ENCODE results near the gene GALNS. TPM values are rescaled to one million over a fixed set of nuclear protein-coding genes. Genes with fewer than 3 reads are reported as not detected.
A peak's percentile ranks its signal among the peaks of the same experiment; 100 is the strongest.

Gene GALNS
- total and polyA plus RNA-seq, 8 donors = 5.7 to 26.1 (median 9.1) TPM

GRCh38 chr16:88780142-88781062 is 76.3 kb downstream of the GALNS start:
- FAIRE-seq (no peak), DNase-seq (peak in 1 of 6 donors; percentile 8), ATAC-seq (no peak)
- TF ChIP-seq CTCF (IDR thresholded peaks at IDR 0.05) = no peak
- 74 to 76% methylated on average over 13 of the region's 13 CpGs for WGBS, 2 donors
- intact Hi-C loops (cut with DNase I) = loop anchor here in 1 of 3 donors (5.0 kb wide), 1 partner anchor 38 kb away; no protein-coding TSS in a partner anchor
- Histone ChIP-seq H3K27me3 (no peaks in the 10 kb centered on the region), H3K36me3 (no peaks in the 10 kb centered on the region), H3K4me3 (no peak overlapping the region), H3K9me3 (no peaks in the 10 kb centered on the region), H3K27ac (no peak overlapping the region), H3K4me1 (peaks cover 0 to 3% (median 0%) of the 10 kb centered on the region in 3 donors)

GRCh38 chr16:88779406-88780141 is 77.2 kb downstream of the GALNS start:
- no peaks in the 10 kb centered on the region for H3K36me3 ChIP-seq

GRCh38 chr16:88778541-88779065 is 78.1 kb downstream of the GALNS start:
- DNase-seq = peak in 2 of 6 donors; percentile 20 to 58

More at GRCh38 chr16:88779406-88780141, 77.2 kb downstream of the GALNS start:
- no peak for TF ChIP-seq CTCF (IDR thresholded peaks at IDR 0.05)
- peaks cover 0 to 3% (median 0%) of the 10 kb centered on the region in 3 donors for H3K4me1 ChIP-seq
- no peaks in the 10 kb centered on the region for H3K27me3 ChIP-seq
- WGBS, 2 donors = 63 to 74% methylated on average over 31 to 34 of the region's 34 CpGs
- H3K9me3 ChIP-seq = no peaks in the 10 kb centered on the region
- H3K27ac ChIP-seq = no peak overlapping the region
- intact Hi-C loops (cut with DNase I) = loop anchor here in 1 of 3 donors (5.0 kb wide), 1 partner anchor 37 kb away; no protein-coding TSS in a partner anchor
- ATAC-seq (no peak), DNase-seq (peak in 2 of 6 donors; percentile 39 to 44), FAIRE-seq (no peak)
- no peak overlapping the region for H3K4me3 ChIP-seq

GRCh38 chr16:88778271-88778525 is 78.5 kb downstream of the GALNS start:
- H3K4me3 ChIP-seq = no peak overlapping the region
- no peak overlapping the region for H3K27ac ChIP-seq
- no peak for TF ChIP-seq CTCF (IDR thresholded peaks at IDR 0.05)
- H3K9me3 ChIP-seq = no peaks in the 10 kb centered on the region
- no peak for ATAC-seq
- no peak for DNase-seq
- peaks cover 0 to 3% (median 0%) of the 10 kb centered on the region in 3 donors for H3K4me1 ChIP-seq
- no peaks in the 10 kb centered on the region for H3K36me3 ChIP-seq
- FAIRE-seq = no peak
- H3K27me3 ChIP-seq = no peaks in the 10 kb centered on the region
- 71 to 88% methylated on average over 7 of the region's 7 CpGs for WGBS, 2 donors
- intact Hi-C loops (cut with DNase I) = no loop called here

More at GRCh38 chr16:88778541-88779065, 78.1 kb downstream of the GALNS start:
- intact Hi-C loops (cut with DNase I) = no loop called here
- ATAC-seq (no peak), FAIRE-seq (no peak)
- Histone ChIP-seq H3K4me1 (peaks cover 0 to 3% (median 0%) of the 10 kb centered on the region in 3 donors), H3K4me3 (no peak overlapping the region), H3K27ac (no peak overlapping the region), H3K36me3 (no peaks in the 10 kb centered on the region), H3K27me3 (no peaks in the 10 kb centered on the region), H3K9me3 (no peaks in the 10 kb centered on the region)
- TF ChIP-seq CTCF (IDR thresholded peaks at IDR 0.05) = no peak
- 76 to 81% methylated on average over 30 of the region's 30 CpGs for WGBS, 2 donors

Measured in pancreas (tissue), 10 donors.